ENCODE measurements around the gene CCDC127.

DNA sequence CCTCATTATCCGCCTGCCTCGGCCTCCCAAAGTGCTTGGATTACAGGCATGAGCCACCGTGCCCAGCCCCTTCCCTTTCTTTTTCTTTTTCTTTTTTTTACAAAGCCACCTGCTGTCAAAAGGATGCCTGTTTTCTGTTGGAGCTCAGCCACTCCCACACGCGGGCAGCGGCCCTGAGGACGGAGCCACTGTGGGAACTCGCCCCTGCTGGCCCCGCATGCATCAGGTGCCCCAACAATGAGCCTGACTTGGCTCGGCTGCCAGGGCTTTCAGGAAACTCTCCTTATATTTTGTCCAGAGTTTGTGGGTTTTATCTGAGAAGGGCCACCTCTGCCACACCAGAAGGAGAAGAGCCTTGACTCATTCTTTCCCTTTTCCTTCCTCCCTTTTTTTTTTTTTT is 63.7 kb downstream of the CCDC127 start:
- no peak for TF ChIP-seq POLR2A (IDR thresholded peaks at IDR 0.05; ENCODE audit: low read depth, low read length)
- TF ChIP-seq, protein P1, sequence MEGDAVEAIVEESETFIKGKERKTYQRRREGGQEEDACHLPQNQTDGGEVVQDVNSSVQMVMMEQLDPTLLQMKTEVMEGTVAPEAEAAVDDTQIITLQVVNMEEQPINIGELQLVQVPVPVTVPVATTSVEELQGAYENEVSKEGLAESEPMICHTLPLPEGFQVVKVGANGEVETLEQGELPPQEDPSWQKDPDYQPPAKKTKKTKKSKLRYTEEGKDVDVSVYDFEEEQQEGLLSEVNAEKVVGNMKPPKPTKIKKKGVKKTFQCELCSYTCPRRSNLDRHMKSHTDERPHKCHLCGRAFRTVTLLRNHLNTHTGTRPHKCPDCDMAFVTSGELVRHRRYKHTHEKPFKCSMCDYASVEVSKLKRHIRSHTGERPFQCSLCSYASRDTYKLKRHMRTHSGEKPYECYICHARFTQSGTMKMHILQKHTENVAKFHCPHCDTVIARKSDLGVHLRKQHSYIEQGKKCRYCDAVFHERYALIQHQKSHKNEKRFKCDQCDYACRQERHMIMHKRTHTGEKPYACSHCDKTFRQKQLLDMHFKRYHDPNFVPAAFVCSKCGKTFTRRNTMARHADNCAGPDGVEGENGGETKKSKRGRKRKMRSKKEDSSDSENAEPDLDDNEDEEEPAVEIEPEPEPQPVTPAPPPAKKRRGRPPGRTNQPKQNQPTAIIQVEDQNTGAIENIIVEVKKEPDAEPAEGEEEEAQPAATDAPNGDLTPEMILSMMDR (IDR thresholded peaks at IDR 0.05; ENCODE audit: extremely low read depth in 1 of 2, insufficient read depth in 1 of 2, low read depth in 1 of 2, low read length in 2 of 2) = no peak
- TF ChIP-seq POLR2AphosphoS5 (IDR thresholded peaks at IDR 0.05; ENCODE audit: insufficient read depth, low read depth, low read length) = no peak
- TF ChIP-seq, protein P2, sequence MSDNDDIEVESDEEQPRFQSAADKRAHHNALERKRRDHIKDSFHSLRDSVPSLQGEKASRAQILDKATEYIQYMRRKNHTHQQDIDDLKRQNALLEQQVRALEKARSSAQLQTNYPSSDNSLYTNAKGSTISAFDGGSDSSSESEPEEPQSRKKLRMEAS (IDR thresholded peaks at IDR 0.05; ENCODE audit: insufficient read depth, insufficient read length) = no peak
- no peak for TF ChIP-seq EZH2 (IDR thresholded peaks at IDR 0.05; ENCODE audit: borderline replicate concordance, low read depth, low read length, severe bottlenecking)
- peak; percentile 30 for TF ChIP-seq FOS (IDR thresholded peaks at IDR 0.05; ENCODE audit: borderline replicate concordance, insufficient read depth, low read length)
- TF ChIP-seq MYC (IDR thresholded peaks at IDR 0.05; ENCODE audit: low read depth, low read length) = no peak

Data from endothelial cell of umbilical vein (primary cell).